Measurements from ENCODE around the gene TMEM30B.

Gene TMEM30B

GRCh38 chr14:61298824-61299223 is 17.7 kb upstream of the TMEM30B start:
- DNase-seq (ENCODE audit: low spot score): no peak

- no peak for DNase-seq (ENCODE audit: low spot score)
These were observed 16.4 kb upstream of the TMEM30B start for GRCh38 chr14:61297581-61297980.

- peak; percentile 33 for DNase-seq (ENCODE audit: low spot score)
These were observed 15.8 kb upstream of the TMEM30B start for GRCh38 chr14:61296719-61297502.

GRCh38 chr14:61296151-61296550 is 15.0 kb upstream of the TMEM30B start:
- no peak for DNase-seq (ENCODE audit: low spot score)

DNA sequence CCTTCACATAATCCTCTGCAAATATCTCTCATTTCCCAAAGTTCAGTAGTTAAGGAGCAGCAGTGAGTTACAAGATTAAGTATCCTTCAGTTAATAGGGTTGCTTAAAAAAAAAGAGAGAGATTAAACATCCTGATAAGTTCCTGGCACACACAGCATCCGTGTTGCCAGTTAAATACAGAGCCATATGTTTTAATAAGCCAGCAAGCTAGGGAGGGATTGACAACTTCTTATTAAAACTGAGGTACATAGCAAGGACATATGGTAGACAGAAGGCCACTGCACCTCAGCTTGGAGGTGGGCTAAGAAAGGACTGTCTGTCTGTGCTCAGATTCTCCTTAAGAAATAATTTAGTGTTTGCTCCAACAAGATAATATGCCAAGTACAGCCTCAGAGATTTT is 9.6 kb upstream of the TMEM30B start:
- DNase-seq (ENCODE audit: low spot score): no peak

DNA sequence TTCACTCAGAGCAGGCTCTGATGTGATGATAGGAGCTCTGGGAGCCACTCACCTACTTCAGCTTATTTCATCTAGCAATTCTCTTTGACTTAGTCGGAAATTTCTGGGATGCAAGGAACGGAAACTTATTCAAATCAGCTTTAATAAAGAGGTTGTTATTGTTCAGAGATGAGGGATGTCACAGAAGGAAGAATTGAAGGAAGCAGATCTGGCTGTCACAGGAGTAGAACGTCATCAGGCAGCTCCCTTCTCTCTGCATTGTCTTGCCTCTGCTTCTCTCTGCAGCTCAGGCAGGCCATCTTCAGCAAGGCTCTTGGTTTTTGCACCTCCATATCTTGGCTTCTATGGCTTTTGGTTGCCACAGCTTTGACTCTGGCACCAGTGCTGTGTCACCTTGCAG is 7.6 kb upstream of the TMEM30B start:
- DNase-seq (ENCODE audit: low spot score): no peak

- no peak for DNase-seq (ENCODE audit: low spot score)
These were observed 7.1 kb upstream of the TMEM30B start for GRCh38 chr14:61288228-61288627.

DNA sequence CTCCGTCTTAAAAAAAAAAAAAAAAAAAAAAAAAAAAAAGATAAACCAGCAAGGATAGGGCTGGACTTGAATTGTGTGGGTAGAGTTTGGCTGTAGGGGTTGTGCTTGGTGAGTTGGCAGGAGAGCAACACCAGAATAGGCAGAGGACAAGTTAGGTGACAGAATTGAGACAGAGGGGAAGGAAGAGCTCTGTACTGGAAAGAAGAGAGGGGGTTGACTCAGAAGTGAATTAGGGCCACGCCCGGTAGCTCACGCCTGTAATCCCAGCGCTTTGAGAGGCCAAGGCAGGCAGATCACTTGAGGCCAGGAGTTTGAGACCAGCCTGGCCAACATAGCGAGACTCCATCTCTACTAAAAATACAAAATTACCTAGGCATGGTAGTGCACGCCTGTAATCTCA is 6.1 kb upstream of the TMEM30B start:
- no peak for DNase-seq (ENCODE audit: low spot score)

- no peak for DNase-seq (ENCODE audit: low spot score)
These were observed 4.2 kb upstream of the TMEM30B start for GRCh38 chr14:61285364-61285763.

GRCh38 chr14:61284001-61284400 is 2.9 kb upstream of the TMEM30B start:
- no peak for DNase-seq (ENCODE audit: low spot score)

- DNase-seq (ENCODE audit: low spot score): no peak
These were observed 1.6 kb upstream of the TMEM30B start for GRCh38 chr14:61282746-61283145.

- DNase-seq (ENCODE audit: low spot score): no peak
These were observed 774 bp upstream of the TMEM30B start for GRCh38 chr14:61281948-61282275.

DNA sequence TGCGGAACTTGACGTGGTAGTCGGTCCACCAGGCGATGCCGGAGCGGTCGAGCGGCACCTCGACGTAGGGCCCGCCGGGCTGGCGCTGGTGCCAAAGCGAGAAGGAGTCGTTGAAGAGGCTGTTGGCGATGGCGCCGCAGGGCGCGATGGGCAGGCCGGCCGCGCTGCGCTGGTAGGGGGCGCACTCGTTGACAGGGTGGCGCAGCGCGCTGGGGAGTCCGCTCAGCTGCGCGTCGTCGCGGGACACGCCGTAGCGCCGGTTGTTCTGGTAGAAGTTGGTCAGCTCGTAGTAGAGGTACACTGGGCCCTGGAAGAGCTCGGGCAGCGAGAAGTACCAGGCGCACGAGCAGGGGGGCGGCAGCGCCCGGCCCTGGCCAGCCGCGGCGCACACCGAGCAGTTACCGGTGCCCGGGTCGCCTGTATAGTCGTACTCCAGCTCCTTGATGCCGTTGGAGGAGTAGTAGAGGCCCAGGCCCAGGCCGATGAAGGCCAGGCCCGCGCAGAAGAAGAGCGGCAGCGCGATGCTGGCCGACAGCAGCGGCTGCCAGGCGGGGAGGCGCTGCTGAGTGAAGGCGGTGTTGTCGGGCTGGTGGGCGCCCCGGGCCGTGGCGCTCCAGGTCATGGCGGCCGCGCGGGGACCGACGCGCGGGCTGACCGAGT is 482 bp downstream of the TMEM30B start:
- DNase-seq (ENCODE audit: low spot score): peak; percentile 65

DNA sequence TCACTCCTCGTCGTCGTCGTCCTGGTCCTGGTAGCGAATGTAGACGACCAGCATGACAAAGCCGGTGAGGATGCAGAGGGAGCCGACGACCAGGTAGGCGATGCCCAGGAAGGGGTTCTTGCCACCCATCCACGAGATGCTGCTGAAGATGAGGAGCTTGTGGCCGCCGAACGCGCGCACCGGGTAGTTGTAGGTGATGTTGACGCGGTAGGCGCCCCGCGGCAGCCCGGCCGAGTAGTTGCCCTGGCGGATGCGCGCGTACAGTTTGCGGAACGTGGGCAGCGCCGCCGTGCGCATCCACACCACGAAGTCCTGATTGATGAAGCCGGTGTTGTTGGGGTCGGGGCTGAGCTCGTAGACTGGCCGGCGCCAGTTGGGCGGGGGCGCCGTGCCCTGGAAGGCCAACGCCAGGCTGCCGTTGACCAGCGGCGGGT is 1.0 kb downstream of the TMEM30B start:
- DNase-seq (ENCODE audit: low spot score): peak; percentile 7

- no peak for DNase-seq (ENCODE audit: low spot score)
These were observed 2.1 kb downstream of the TMEM30B start for GRCh38 chr14:61279082-61279481.

- DNase-seq (ENCODE audit: low spot score): no peak
These were observed 3.4 kb downstream of the TMEM30B start for GRCh38 chr14:61277784-61278183.

- no peak for DNase-seq (ENCODE audit: low spot score)
These were observed 3.9 kb downstream of the TMEM30B start for GRCh38 chr14:61277232-61277631.

GRCh38 chr14:61271552-61271951 is 9.6 kb downstream of the TMEM30B start:
- DNase-seq (ENCODE audit: low spot score): no peak

- DNase-seq (ENCODE audit: low spot score): no peak
These were observed 10.4 kb downstream of the TMEM30B start for GRCh38 chr14:61270714-61271113.

DNA sequence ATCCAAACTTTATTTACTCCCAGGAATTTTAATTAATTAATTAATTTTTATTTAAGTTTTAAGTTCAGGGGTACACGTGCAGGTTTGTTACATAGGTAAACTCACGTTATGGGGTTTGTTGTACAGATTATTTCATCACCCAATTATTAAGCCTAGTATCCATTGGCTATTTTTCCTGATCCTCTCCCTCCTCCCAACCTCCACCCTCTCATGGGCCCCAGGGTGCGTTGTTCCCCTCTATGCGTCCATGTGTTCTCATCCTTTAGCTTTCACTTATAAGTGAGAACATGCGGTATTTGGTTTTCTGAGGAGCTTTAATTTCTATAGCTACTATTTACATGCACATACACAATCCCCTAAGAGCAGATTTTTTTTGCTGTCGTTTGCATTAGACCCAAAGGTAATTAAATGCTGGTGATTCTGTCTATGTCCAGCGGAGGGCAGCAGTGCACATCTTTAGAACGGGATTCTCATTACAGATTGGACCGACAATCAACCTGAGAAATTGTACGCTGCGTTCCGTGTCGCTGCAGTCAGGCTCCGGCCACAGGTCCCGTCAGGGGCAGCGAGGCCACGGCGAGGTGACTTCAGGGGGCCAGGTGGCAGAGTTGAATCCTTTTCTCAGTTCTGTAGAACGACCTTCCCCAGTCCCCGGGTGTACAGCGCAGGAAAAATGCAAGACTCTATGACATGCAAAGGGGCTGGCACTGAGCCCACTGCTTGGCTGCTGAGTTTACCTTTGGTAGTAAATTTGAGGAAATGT is 11.6 kb downstream of the TMEM30B start:
- peak; percentile 64 for DNase-seq (ENCODE audit: low spot score)

DNA sequence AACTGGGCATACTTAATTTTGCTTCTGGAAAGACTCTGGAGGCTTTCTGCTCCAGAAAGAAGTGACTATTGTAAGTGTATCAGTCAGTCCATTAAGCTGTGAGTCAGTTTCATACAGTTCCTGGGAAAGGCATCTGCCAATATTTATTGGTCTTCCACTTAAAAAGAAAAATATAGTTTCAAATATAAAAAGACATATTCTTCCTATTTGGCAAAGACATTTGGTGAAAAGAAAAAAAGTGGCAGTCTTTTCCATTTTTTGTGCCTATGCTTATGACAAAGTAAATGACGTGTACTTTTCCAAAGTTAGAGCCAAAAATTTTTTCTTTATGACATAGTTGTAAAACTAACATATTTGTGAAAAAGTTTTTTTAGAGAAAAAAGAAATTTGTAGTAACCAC is 12.3 kb downstream of the TMEM30B start:
- no peak for DNase-seq (ENCODE audit: low spot score)

DNA sequence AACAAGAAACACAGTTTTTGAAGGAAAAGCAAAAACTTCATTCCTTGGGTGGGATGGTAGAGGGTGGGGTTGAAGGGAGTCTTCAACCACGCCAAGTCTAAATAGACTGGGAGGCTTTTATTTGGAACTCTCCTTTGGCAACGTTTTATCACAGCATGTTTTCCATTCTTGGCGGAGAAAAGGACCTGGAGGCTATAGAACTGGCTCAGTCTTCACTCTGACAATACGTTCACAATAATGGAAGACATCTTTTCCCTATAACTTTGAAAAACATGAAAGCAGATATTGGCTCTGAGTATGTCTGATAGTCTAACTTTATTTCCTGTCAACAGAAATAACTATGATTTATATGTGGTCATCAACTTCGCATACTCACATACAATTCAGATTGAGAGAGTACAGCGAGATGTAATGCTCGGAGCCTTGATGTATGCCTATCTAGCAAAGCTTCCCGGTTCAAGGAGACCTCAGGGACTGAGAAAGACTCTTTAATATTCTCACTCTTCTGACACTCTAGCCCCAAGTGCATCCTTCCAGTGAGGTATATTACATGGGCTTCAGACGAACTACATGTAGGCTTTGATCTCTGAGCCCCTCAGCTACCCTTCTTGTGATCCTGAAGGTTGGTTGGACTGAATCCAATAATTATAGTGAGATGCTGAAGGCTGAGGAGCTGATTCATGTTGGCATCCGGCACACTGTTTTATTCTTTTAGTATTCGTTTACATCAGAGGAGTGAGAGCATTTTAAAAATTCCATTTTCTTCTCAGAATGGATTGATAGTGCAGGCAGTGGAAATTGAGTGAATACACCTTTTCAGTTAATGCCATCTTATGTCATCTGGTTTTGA is 14.0 kb downstream of the TMEM30B start:
- DNase-seq (ENCODE audit: low spot score): no peak
